Measurements from ENCODE around the gene NTHL1. TPM values are rescaled to one million over a fixed set of nuclear protein-coding genes. Genes with fewer than 3 reads are reported as not detected.

Gene NTHL1
- total and polyA plus RNA-seq, 2 of the 13 experiments (the other 11 are each of a cell fraction or from before 2014, with no cell fraction given), result 47.5 to 64.9 TPM

DNA sequence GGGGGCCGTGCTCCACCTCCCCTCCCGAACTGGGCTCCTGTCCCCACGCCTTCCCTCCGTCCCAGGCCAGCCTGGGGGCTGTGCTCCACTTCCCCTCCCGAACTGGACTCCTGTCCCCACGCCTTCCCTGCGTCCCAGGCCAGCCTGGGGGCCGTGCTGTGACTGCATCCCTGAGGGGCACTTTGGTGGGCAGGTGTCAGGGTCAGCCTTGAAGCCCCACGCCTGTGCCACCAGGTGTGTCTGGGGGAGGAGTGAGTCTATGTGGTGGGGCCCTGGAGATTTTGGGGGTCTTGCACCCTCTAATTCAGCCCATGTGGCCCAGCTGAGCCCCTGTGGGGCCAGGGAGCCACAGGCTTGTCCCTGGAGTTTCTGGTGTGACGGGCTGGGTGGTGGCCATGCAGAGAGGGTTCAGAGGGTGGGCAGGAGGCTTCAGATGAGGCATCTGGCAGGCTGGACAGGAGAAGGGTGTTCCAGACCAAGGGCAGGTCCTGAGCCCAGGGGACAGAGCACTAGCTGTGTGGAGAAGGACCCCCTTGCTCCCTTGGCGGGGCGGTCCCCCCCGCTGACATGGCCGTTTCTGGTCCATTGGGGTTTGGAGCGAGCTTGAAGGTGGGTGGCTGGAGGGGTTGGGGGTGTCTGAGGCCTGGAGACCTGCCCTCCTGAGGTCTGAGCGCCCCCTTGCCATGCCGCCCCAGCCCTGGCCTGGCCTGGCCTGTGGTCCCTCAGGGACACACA, 12.8 kb downstream of the NTHL1 start (continued):
- TF ChIP-seq, protein P1, sequence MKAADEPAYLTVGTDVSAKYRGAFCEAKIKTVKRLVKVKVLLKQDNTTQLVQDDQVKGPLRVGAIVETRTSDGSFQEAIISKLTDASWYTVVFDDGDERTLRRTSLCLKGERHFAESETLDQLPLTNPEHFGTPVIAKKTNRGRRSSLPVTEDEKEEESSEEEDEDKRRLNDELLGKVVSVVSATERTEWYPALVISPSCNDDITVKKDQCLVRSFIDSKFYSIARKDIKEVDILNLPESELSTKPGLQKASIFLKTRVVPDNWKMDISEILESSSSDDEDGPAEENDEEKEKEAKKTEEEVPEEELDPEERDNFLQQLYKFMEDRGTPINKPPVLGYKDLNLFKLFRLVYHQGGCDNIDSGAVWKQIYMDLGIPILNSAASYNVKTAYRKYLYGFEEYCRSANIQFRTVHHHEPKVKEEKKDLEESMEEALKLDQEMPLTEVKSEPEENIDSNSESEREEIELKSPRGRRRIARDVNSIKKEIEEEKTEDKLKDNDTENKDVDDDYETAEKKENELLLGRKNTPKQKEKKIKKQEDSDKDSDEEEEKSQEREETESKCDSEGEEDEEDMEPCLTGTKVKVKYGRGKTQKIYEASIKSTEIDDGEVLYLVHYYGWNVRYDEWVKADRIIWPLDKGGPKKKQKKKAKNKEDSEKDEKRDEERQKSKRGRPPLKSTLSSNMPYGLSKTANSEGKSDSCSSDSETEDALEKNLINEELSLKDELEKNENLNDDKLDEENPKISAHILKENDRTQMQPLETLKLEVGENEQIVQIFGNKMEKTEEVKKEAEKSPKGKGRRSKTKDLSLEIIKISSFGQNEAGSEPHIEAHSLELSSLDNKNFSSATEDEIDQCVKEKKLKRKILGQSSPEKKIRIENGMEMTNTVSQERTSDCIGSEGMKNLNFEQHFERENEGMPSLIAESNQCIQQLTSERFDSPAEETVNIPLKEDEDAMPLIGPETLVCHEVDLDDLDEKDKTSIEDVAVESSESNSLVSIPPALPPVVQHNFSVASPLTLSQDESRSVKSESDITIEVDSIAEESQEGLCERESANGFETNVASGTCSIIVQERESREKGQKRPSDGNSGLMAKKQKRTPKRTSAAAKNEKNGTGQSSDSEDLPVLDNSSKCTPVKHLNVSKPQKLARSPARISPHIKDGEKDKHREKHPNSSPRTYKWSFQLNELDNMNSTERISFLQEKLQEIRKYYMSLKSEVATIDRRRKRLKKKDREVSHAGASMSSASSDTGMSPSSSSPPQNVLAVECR (CRISPR knock-in tag; IDR thresholded peaks at IDR 0.05; ENCODE audit: borderline replicate concordance), result no peak
- TF ChIP-seq, protein P2, sequence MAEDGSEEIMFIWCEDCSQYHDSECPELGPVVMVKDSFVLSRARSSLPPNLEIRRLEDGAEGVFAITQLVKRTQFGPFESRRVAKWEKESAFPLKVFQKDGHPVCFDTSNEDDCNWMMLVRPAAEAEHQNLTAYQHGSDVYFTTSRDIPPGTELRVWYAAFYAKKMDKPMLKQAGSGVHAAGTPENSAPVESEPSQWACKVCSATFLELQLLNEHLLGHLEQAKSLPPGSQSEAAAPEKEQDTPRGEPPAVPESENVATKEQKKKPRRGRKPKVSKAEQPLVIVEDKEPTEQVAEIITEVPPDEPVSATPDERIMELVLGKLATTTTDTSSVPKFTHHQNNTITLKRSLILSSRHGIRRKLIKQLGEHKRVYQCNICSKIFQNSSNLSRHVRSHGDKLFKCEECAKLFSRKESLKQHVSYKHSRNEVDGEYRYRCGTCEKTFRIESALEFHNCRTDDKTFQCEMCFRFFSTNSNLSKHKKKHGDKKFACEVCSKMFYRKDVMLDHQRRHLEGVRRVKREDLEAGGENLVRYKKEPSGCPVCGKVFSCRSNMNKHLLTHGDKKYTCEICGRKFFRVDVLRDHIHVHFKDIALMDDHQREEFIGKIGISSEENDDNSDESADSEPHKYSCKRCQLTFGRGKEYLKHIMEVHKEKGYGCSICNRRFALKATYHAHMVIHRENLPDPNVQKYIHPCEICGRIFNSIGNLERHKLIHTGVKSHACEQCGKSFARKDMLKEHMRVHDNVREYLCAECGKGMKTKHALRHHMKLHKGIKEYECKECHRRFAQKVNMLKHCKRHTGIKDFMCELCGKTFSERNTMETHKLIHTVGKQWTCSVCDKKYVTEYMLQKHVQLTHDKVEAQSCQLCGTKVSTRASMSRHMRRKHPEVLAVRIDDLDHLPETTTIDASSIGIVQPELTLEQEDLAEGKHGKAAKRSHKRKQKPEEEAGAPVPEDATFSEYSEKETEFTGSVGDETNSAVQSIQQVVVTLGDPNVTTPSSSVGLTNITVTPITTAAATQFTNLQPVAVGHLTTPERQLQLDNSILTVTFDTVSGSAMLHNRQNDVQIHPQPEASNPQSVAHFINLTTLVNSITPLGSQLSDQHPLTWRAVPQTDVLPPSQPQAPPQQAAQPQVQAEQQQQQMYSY (CRISPR knock-in tag; IDR thresholded peaks at IDR 0.05), result peak; percentile 95
- no peak for TF ChIP-seq NR2F6 (IDR thresholded peaks at IDR 0.05)
- 0 out of 2 replicates have a peak, but pooled peaks have one; percentile 8 for TF ChIP-seq NR2F6 (CRISPR knock-in tag; IDR thresholded peaks at IDR 0.05)
- TF ChIP-seq, protein P3, sequence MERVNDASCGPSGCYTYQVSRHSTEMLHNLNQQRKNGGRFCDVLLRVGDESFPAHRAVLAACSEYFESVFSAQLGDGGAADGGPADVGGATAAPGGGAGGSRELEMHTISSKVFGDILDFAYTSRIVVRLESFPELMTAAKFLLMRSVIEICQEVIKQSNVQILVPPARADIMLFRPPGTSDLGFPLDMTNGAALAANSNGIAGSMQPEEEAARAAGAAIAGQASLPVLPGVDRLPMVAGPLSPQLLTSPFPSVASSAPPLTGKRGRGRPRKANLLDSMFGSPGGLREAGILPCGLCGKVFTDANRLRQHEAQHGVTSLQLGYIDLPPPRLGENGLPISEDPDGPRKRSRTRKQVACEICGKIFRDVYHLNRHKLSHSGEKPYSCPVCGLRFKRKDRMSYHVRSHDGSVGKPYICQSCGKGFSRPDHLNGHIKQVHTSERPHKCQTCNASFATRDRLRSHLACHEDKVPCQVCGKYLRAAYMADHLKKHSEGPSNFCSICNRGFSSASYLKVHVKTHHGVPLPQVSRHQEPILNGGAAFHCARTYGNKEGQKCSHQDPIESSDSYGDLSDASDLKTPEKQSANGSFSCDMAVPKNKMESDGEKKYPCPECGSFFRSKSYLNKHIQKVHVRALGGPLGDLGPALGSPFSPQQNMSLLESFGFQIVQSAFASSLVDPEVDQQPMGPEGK (CRISPR knock-in tag; IDR thresholded peaks at IDR 0.05), result peak; percentile 96
